IMR-90 (cell line): ENCODE results near the gene ITGA5. TPM values are rescaled to one million over a fixed set of nuclear protein-coding genes. Genes with fewer than 3 reads are reported as not detected.

Experiments
- ATAC-seq: fragments of 200-7000 bp; cut with Tn5 transposase; 2 replicates; pipeline ENCODE4 v1.9.1; 2020; ENCODE audit warnings: low read depth, mild to moderate bottlenecking, moderate library complexity
- BruUV-seq: library from RNA; stranded (reverse); fragments of 400-500 nt; replicated peaks from 2 replicates; lab custom pipeline; 2021; lab: Mats Ljungman, UMichigan
- CTCF ChIA-PET: fragments of 300-600 bp; formaldehyde crosslinking; extraction: SDS; loops from one replicate; lab custom pipeline; 2021; ENCODE audit warnings: antibody characterized with exemption; lab: Yijun Ruan, JAX
- POLR2A ChIA-PET: fragments of 300-600 bp; sonication (Branson Sonifier 250); formaldehyde crosslinking; loops from one replicate; lab custom pipeline; 2022; ENCODE audit warnings: antibody characterized with exemption; ENCODE audit not compliant: unreplicated experiment; lab: Charles Lee
- DNase-seq: peaks from one replicate; pipeline ENCODE4 v3.0.0; 2013
- H2AFZ ChIP-seq: replicated peaks from 2 replicates; pipeline ENCODE3; 2013; ENCODE audit warnings: low read length, mild to moderate bottlenecking; ENCODE audit not compliant: poor library complexity
- H2AK5ac ChIP-seq: 2 replicates; pipeline ENCODE4 v1.6.1; 2013; ENCODE audit warnings: low read depth, low read length, inconsistent platforms
- H2AK9ac ChIP-seq: replicated peaks from 2 replicates; pipeline ENCODE3; 2013; ENCODE audit warnings: mild to moderate bottlenecking, low read depth, low read length, moderate library complexity; ENCODE audit not compliant: poor library complexity
- H2BK120ac ChIP-seq: 2 replicates; pipeline ENCODE4 v1.6.1; 2013; ENCODE audit warnings: low read depth, low read length, inconsistent platforms
- H2BK15ac ChIP-seq: 3 replicates; pipeline ENCODE4 v1.6.1; 2013; ENCODE audit warnings: low read depth, low read length, inconsistent platforms
- H2BK20ac ChIP-seq: 2 replicates; pipeline ENCODE4 v1.6.1; 2013; ENCODE audit warnings: low read depth, mild to moderate bottlenecking, inconsistent platforms, low read length, moderate library complexity
- H2BK5ac ChIP-seq: 2 replicates; pipeline ENCODE4 v1.6.1; 2013; ENCODE audit warnings: mild to moderate bottlenecking, low read depth, low read length, inconsistent platforms; ENCODE audit not compliant: poor library complexity, severe bottlenecking
- H3K14ac ChIP-seq: replicated peaks from 2 replicates; pipeline ENCODE4 v1.6.1; 2013; ENCODE audit warnings: low read depth, low read length, inconsistent platforms
- H3K18ac ChIP-seq: 2 replicates; pipeline ENCODE4 v1.6.1; 2013; ENCODE audit warnings: low read depth, low read length, control low read depth
- H3K23ac ChIP-seq: 2 replicates; pipeline ENCODE4 v1.6.1; 2013; ENCODE audit warnings: low read depth, low read length, inconsistent platforms
- H3K27ac ChIP-seq: 2 replicates; pipeline ENCODE4 v1.5.1; 2013; ENCODE audit warnings: mild to moderate bottlenecking, control low read depth, low read length; ENCODE audit not compliant: insufficient read depth
- H3K27me3 ChIP-seq: 2 replicates; pipeline ENCODE4 v1.6.1; 2013; ENCODE audit warnings: low read length; ENCODE audit not compliant: control insufficient read depth, insufficient read depth
- H3K36me3 ChIP-seq: 2 replicates; pipeline ENCODE4 v1.6.1; 2013; ENCODE audit warnings: low read length, mixed read lengths; ENCODE audit not compliant: control insufficient read depth, insufficient read depth
- H3K4ac ChIP-seq: 2 replicates; pipeline ENCODE4 v1.6.1; 2013; ENCODE audit warnings: low read depth, low read length, inconsistent platforms
- H3K4me1 ChIP-seq: 2 replicates; pipeline ENCODE4 v1.6.1; 2013; ENCODE audit warnings: low read length, mixed read lengths; ENCODE audit not compliant: control insufficient read depth, insufficient read depth
- H3K4me2 ChIP-seq: 2 replicates; pipeline ENCODE4 v1.6.1; 2013; ENCODE audit warnings: low read depth, mild to moderate bottlenecking, control low read depth, low read length, moderate library complexity
- H3K4me3 ChIP-seq: 2 replicates; pipeline ENCODE4 v1.5.1; 2013; ENCODE audit warnings: low read depth, mild to moderate bottlenecking, control low read depth, low read length, moderate library complexity; ENCODE audit not compliant: insufficient read depth
- H3K56ac ChIP-seq: 2 replicates; pipeline ENCODE4 v1.6.1; 2013; ENCODE audit warnings: low read length, inconsistent platforms; ENCODE audit not compliant: insufficient read depth; ENCODE audit errors: extremely low read depth
- H3K79me1 ChIP-seq, 2 experiments: 2 replicates each; pipeline ENCODE4 v1.6.1; 2013; ENCODE audit warnings: low read length in 2 of 2, inconsistent platforms in 1 of 2, low read depth in 1 of 2
- H3K9ac ChIP-seq: 2 replicates; pipeline ENCODE4 v1.6.1; 2013; ENCODE audit warnings: low read depth, low read length, control low read depth
- H3K9me1 ChIP-seq: 2 replicates; pipeline ENCODE4 v1.6.1; 2013; ENCODE audit warnings: low read length, inconsistent platforms; ENCODE audit not compliant: insufficient read depth
- H3K9me3 ChIP-seq: 2 replicates; pipeline ENCODE4 v1.6.1; 2013; ENCODE audit warnings: low read length; ENCODE audit not compliant: control insufficient read depth, insufficient read depth
- H4K20me1 ChIP-seq: 2 replicates; pipeline ENCODE4 v1.6.1; 2013; ENCODE audit warnings: low read length, inconsistent platforms; ENCODE audit not compliant: insufficient read depth
- H4K5ac ChIP-seq: 2 replicates; pipeline ENCODE4 v1.6.1; 2013; ENCODE audit warnings: mild to moderate bottlenecking, low read depth, low read length, control low read depth
- H4K8ac ChIP-seq, 2 experiments: 2 replicates each; pipeline ENCODE4 v1.6.1; 2013; ENCODE audit warnings: low read depth in 2 of 2, low read length in 2 of 2, control low read depth in 1 of 2, inconsistent platforms in 1 of 2
- H4K91ac ChIP-seq: 2 replicates; pipeline ENCODE4 v1.6.1; 2013; ENCODE audit warnings: low read depth, low read length, inconsistent platforms; ENCODE audit not compliant: insufficient read depth
- BHLHE40 ChIP-seq: fragments of 150-350 bp; IDR thresholded peaks from 2 replicates; pipeline ENCODE4 v1.6.1; 2016; ENCODE audit warnings: mild to moderate bottlenecking, low read depth, low read length
- CEBPB ChIP-seq: IDR thresholded peaks from 2 replicates; pipeline ENCODE4 v1.6.1; 2012; ENCODE audit warnings: low read depth, low read length, improper control_type of control experiment
- CHD1 ChIP-seq: IDR thresholded peaks from 2 replicates; pipeline ENCODE4 v1.6.1; 2012; ENCODE audit warnings: low read depth, low read length, improper control_type of control experiment
- ELK1 ChIP-seq: fragments of 150-350 bp; IDR thresholded peaks from 2 replicates; pipeline ENCODE4 v1.6.1; 2016; ENCODE audit warnings: low read depth, mild to moderate bottlenecking, low read length, moderate library complexity, borderline replicate concordance
- FOS ChIP-seq: fragments of 150-350 bp; IDR thresholded peaks from 2 replicates; pipeline ENCODE4 v1.6.1; 2016; ENCODE audit warnings: low read depth, low read length
- MAZ ChIP-seq: IDR thresholded peaks from 2 replicates; pipeline ENCODE4 v1.6.1; 2012; ENCODE audit warnings: low read depth, mild to moderate bottlenecking, low read length, improper control_type of control experiment, moderate library complexity, borderline replicate concordance
- MXI1 ChIP-seq: IDR thresholded peaks from 2 replicates; pipeline ENCODE4 v1.6.1; 2012; ENCODE audit warnings: low read depth, mild to moderate bottlenecking, low read length, moderate library complexity, borderline replicate concordance
- NFE2L2 ChIP-seq: fragments of 150-350 bp; IDR thresholded peaks from 2 replicates; pipeline ENCODE4 v1.6.1; 2016; ENCODE audit warnings: low read depth, mild to moderate bottlenecking, low read length
- POLR2A ChIP-seq: IDR thresholded peaks from 2 replicates; pipeline ENCODE4 v1.6.1; 2012; ENCODE audit warnings: mild to moderate bottlenecking, low read depth, low read length
- RAD21 ChIP-seq: IDR thresholded peaks from 2 replicates; pipeline ENCODE4 v1.6.1; 2012; ENCODE audit warnings: low read length, improper control_type of control experiment
- RFX5 ChIP-seq: IDR thresholded peaks from 2 replicates; pipeline ENCODE4 v1.8.0; 2012; ENCODE audit warnings: low read depth, mild to moderate bottlenecking, low read length, moderate library complexity
- SMC3 ChIP-seq: fragments of 150-350 bp; IDR thresholded peaks from 2 replicates; pipeline ENCODE4 v1.6.1; 2016; ENCODE audit warnings: low read depth, mild to moderate bottlenecking, antibody characterized with exemption, low read length, moderate library complexity
- WGBS, 2 experiments: methylation state at CpG; one replicate each; pipeline versions ENCODE4 v1.1.5 to v1.1.7; 2013; ENCODE audit warnings: missing lambda C conversion rate in 2 of 2; ENCODE audit not compliant: insufficient read length in 1 of 2; ENCODE audit errors: extremely low coverage in 2 of 2; 5-methylcytosine and 5-hydroxymethylcytosine counted together
- dilution Hi-C: fragments of 300-500 bp; cut with HindIII; formaldehyde crosslinking; loops from one replicate; pipeline ENCODE4 v1.14.3; 2018; ENCODE audit warnings: low sequenced_read_pairs; ENCODE audit not compliant: unreplicated experiment
- in situ Hi-C: fragments of 300-500 bp; cut with MboI; formaldehyde crosslinking; loops from 3 replicates; pipeline ENCODE4 v1.14.3; 2019; ENCODE audit warnings: low sequenced_read_pairs, inconsistent platforms, mixed read lengths
- intact Hi-C: fragments of 100-400 bp; cut with micrococcal nuclease; formaldehyde crosslinking; loops from 2 replicates; pipeline ENCODE4 v1.10.0; 2022
- polyA plus RNA-seq, 3 experiments: library from polyadenylated mRNA; depleted of rRNA; stranded (reverse); fragments of >200 nt; gene quantifications; 2 replicates each; pipeline ENCODE4 v1.2.3, GENCODE V29; 2012; ENCODE audit warnings: low replicate concordance in 1 of 3
- total RNA-seq: library from RNA; depleted of rRNA; stranded (reverse); fragments of >200 nt; gene quantifications from 2 replicates; pipeline ENCODE4 v1.2.3, GENCODE V29; 2012

Gene ITGA5
- total and polyA plus RNA-seq, 2 of the 4 experiments (the other 2 are of a cell fraction), result 159 to 259 TPM

- H3K9me3 ChIP-seq, result no peaks in the 10 kb centered on the region
- 22% methylated on average over 1 of the region's 2 CpGs; no CpG with 5 or more reads in 1 of the 2 experiments for WGBS, 2 experiments
- dilution Hi-C loops (no loop called here), intact Hi-C loops (no loop called here), in situ Hi-C loops (no loop called here)
- no peaks in the 10 kb centered on the region for H3K27me3 ChIP-seq
- peaks cover 23% of the 10 kb centered on the region for H3K4me1 ChIP-seq
- peak overlapping the region; percentile 52 for H4K5ac ChIP-seq
- peak overlapping the region; percentile 32 for H2BK5ac ChIP-seq
- peak overlapping the region; percentile 79 for H2BK15ac ChIP-seq
- peaks cover 11 to 24% of the 10 kb centered on the region in 2 experiments; a peak in 3 of 4 replicates for H3K79me1 ChIP-seq
- H3K14ac ChIP-seq, result peak overlapping the region; percentile 84
- no peak for DNase-seq
- TF ChIP-seq RFX5 (no peak), CEBPB (no peak), SMC3 (no peak), MAZ (no peak), NFE2L2 (no peak), ELK1 (no peak), POLR2A (no peak), RAD21 (no peak), FOS (no peak), MXI1 (no peak), CHD1 (no peak), BHLHE40 (no peak)
- H2BK120ac ChIP-seq, result peak overlapping the region; percentile 93
- peak overlapping the region; percentile 43; the same call in 1 of the 2 replicates for H3K56ac ChIP-seq
- peak overlapping the region; percentile 96 for H2AK5ac ChIP-seq
- POLR2A ChIA-PET, result no interaction called here
- peak overlapping the region; percentile 66; the same call in 1 of the 2 replicates for H2BK20ac ChIP-seq
- H3K4me3 ChIP-seq, result no peak overlapping the region
- peak overlapping the region; percentile 94 for H2AK9ac ChIP-seq
- H3K9me1 ChIP-seq, result peaks cover 39% of the 10 kb centered on the region
- peak overlapping the region; percentile 86; the same call in 1 of the 2 replicates for H3K23ac ChIP-seq
- H4K8ac ChIP-seq, result peak overlapping the region; percentile 76 to 84
- peak overlapping the region; percentile 86 for H4K91ac ChIP-seq
- no TSS peak for BruUV-seq
- ATAC-seq, result no peak
- H3K9ac ChIP-seq, result peak overlapping the region; percentile 30; the same call in 1 of the 2 replicates
- H3K4ac ChIP-seq, result peak overlapping the region; percentile 94
- H3K18ac ChIP-seq, result peak overlapping the region; percentile 42
- H3K27ac ChIP-seq, result peak overlapping the region; percentile 84
- peaks cover 2% of the 10 kb centered on the region for H3K36me3 ChIP-seq
- no peak overlapping the region for H3K4me2 ChIP-seq
- CTCF ChIA-PET, result interaction anchor here (2.5 kb wide), 1 partner anchor 21 kb away, joined by 9 read pairs; no protein-coding TSS in a partner anchor
- H2AFZ ChIP-seq, result peak overlapping the region; percentile 73
- peaks cover 21% of the 10 kb centered on the region for H4K20me1 ChIP-seq
These were observed 1.7 kb upstream of the ITGA5 start for GRCh38 chr12:54420766-54421144.
